Measurements from ENCODE around the gene ATP2A1.
"Not testable (repeated sequence)": the region's sequence is repeated elsewhere in the genome, so short reads cannot be mapped to it uniquely, and the experiment has no call there.

The ATP2A1 gene

DNA sequence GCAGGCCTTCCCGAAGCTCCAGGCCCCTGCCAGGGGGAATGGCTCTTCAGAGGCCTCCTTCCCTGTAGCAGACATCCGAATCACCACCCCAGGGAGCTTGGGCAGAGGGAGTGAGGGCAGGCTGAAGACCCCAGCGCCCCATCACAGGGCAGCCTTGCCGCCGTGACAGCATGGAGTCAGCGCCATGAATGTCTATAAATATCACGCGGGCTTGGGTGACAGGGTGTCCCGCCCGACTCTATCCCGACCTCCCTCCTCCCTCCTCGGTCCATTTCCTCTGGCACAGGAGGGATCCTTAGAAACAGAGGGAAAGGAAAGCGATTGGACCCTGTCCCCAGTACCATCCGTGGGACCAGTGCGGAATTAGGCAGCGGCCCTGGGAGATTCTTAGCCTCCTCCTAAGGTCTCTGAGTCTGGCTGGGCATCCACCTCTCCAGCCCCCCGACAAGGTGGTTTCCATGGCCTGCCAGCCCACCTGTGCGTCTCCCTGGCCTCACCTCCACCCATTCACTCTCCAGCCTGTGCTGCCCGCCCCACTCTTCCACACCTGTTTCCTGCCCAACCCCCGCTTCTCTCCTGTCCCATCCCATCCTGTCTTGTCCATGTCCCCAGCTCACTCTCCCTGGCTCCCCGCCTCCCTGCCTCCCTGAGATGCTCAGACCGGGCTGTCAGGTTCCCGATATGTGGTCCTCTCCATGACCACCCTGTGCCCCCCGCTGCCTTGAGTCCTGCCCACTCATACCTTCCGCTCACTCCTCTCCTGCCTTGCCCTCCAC, 5.1 kb downstream of the ATP2A1 start:
- no peak for DNase-seq

DNA sequence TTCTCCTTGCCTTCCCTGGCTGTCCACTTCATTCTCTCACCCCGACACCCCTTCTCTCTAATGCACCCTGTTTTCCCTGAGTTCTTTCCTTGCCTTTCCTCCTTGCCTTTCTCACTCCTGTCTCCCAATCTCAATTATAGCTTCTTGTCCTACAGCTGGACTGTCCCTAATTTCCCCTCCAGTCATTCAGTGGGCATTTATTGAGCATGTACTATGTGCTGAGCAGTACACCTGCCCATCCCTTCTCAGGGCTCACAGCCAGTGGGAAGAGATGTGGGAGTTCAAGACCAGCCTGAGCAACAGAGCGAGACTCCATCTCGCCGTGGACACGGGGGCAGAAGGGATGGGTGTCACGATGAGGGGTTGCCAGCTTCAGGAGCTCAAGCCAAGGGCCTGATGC, 5.8 kb downstream of the ATP2A1 start:
- DNase-seq = no peak

DNA sequence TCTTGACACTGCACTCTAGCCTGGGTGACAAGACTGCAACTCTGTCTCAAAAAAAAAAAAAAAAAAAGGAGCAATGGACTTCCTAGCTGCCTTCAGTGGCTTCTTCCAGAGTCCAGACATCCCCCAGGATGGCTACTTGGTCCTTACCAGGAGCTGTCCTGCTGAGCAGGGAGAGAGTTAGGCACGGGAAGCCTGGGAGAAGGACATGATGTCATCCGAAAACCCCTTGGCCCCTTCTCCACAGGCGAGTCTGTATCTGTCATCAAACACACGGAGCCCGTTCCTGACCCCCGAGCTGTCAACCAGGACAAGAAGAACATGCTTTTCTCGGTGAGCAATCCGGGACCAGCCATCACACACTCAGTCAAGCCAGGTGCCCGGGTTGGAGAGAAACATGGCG, 8.7 kb downstream of the ATP2A1 start:
- no peak for DNase-seq

DNA sequence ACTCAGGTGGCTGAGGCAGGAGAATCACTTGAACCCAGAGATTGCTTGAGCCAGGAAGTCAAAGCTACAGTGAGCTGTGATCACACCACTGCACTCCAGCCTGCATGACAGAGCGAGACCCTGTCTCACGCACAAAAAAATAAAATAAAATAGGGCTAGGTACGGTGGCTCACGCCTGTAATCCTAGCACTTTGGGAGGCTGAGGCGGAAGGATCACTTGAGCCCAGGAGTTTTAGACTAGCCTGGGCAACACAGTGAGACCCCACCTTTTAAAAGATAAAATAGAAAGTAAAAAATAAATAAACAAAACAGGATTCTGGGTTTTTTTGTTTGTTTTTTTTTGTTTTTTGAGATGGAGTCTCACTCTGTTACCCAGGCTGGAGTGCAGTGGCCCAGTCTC, 12.1 kb downstream of the ATP2A1 start:
- DNase-seq = not testable (repeated sequence)

DNA sequence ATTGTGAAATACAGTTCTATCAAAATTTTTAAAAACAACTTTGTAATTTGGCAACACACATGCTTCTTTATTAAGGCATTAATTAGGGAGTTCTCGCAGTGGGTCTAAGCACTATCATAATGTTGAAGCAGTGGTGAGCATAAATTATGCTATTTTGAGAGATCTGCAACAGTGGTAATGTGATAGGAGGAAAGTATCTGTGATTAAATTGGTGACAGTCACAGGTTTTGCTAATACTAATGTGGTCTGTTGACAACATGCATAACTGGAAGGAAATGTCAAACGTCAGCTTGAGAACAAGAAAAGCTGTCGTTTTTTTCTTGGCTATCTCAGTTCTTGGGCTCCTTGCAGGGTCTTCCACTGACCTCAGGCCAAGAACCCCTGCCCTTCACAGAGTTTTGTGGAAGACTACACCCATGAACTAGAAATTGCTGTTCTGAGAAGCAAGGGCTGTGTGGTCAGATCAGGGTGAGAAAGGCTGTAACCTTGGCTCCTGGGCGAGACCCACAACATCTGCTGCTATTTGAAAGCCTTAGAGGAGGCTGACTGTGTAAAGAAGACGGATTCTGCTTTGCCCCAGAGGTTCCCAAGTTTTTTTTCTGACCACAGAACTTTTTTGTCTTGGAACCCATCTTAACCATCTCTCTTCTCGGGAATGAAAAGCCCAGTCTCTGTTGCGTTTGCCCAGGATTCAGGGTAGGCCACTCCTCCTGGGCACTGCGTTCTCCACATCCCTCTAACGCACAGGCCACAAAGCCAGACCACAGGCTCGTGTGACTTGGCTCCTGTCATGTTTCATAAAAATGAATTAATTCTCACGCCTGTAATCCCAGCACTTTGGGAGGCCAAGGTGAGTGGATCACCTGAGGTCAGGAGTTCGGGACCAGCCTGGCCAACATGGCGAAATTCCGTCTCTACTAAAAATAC, 13.9 kb downstream of the ATP2A1 start:
- DNase-seq = no peak

DNA sequence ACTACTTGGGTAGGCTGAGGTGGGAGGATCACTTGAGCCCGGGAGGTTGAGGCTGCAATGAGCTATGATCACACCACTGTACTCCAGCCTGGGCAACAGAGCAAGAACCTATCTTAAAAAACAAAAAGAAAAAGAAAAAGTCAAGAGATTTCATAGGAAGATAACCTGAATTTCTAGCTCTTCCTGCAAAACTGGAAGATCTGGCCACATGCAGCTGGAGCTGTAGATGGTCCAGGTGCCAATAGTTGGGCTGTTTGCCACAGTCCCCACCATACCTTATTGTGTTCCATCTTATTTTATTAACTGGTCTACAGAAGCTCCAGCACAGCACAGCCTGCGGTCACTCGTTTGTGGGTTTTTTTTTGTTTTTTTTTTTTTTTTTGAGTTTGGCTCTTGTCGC, 15.0 kb downstream of the ATP2A1 start:
- DNase-seq = no peak

DNA sequence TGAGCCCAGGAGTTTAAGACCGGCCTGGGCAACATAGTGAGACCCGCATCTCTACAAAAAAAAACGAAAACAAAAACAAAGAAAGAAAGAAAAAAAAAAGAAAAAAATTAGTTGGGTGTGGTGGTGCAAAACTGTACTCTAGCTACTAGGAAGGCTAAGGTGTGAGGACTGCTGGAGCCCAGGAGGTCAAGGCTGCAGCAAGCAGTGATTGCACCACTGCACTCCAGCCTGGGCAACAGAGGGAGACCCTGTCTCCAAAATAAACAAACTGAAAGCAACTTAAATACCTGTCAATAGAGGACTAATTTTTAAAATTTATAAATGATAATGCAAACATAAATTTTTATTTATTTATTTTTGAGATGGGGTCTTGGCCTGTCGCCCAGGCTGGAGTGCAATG, 17.3 kb downstream of the ATP2A1 start:
- no peak for DNase-seq

DNA sequence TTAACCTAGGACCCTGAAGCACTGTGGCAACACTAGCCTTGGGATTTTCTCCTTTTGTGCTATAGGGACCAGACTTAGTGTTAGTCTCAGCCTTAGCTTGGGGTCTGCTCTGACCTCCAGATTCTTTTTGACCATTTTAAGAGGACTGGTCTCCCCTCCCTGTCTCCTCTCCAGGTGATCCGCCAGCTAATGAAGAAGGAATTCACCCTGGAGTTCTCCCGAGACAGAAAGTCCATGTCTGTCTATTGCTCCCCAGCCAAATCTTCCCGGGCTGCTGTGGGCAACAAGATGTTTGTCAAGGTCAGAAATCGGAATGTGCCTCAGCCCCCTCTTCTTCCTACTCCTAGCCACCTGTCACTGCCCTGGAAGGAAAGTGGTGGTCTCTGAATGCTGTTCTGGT, 19.5 kb downstream of the ATP2A1 start:
- no peak for DNase-seq

DNA sequence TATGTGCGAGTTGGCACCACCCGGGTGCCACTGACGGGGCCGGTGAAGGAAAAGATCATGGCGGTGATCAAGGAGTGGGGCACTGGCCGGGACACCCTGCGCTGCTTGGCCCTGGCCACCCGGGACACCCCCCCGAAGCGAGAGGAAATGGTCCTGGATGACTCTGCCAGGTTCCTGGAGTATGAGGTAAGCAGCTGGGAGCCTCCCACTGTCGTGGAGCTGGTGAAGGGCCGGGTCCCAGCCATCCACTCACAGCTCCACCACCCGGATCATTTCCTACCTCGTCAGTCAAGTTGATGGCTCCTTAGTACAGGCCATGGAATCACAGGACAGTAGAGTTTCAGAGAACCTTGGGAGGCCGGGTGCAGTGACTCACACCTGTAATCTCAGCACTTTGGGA, 20.0 kb downstream of the ATP2A1 start:
- no peak for DNase-seq

DNA sequence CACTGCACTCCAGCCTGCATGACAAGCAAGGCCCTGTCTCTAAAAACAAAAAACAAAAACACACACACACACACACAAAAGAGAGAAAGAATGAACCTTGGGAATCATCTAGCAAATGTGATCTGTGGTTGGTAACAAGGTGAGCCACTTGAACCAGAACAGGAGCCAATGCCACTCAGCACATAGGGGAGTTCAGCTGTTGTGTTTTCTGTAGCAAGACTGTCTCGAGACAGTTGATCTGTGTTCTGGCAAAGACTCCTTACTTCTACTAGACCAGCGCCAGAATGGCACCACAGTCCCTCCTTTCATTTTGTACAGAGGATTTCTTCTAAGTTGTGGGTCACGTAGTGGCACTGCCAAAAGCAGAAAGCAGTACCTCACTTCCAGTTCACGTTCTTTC, 20.7 kb downstream of the ATP2A1 start:
- DNase-seq = no peak

DNA sequence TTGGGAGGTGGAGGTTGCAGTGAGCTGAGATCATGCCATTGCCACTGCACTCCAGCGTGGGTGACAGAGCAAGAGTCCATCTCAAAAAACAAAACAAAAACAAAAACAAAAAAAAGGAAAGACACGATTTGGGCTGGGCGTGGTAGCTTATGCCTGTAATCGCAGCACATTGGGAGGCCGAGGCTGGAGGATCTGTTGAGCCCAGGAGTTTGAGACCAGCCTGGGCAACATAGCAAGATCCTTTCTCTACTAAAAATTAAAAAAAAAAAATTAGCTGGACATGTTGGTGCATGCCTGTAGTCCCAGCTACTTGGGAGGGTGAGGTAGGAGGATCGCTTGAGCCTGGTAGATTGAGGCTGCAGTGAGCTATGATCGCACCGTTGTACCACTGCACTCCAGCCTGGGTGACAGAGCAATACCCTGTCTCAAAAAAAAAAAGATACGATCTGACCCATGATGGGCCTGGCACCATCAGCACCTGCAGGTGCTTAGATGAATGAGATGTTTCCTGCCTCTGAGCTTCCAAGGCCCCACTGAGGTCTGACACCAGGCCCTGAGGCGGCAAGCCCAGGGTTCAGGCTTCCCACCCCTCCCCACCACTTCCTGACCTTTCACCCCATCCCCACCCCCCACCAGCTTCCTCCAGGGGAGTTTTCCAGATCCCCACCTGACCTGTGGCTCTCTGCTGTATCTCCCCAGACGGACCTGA, 21.7 kb downstream of the ATP2A1 start:
- DNase-seq = no peak

DNA sequence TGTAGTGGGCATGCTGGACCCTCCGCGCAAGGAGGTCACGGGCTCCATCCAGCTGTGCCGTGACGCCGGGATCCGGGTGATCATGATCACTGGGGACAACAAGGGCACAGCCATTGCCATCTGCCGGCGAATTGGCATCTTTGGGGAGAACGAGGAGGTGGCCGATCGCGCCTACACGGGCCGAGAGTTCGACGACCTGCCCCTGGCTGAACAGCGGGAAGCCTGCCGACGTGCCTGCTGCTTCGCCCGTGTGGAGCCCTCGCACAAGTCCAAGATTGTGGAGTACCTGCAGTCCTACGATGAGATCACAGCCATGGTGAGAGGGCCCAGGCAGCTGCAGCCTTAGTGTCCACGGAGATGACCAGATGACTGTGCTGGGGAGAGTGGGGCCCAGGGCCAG, 22.3 kb downstream of the ATP2A1 start:
- no peak for DNase-seq

DNA sequence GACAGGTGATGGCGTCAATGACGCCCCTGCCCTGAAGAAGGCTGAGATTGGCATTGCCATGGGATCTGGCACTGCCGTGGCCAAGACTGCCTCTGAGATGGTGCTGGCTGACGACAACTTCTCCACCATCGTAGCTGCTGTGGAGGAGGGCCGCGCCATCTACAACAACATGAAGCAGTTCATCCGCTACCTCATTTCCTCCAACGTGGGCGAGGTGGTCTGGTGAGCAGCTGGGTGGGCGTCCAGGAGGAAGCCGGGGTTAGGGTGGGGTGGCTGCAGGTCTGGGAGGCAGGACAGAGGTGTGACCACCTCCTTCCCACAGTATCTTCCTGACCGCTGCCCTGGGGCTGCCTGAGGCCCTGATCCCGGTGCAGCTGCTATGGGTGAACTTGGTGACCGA, 23.6 kb downstream of the ATP2A1 start:
- no peak for DNase-seq

DNA sequence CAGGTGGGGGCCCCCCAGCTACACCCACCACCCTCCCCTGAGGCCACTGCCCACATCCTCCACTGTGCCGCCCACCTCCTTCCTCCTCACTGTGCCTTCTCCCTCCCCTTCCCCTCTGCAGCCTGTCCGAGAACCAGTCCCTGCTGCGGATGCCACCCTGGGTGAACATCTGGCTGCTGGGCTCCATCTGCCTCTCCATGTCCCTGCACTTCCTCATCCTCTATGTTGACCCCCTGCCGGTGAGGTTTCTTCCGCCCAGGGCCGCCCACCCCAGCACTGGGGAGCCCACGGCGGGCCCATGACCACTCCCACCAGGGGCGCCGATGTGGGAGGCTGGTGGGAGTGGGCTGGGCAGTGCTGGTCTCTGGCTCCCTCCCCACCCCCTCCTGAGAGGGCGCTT, 24.6 kb downstream of the ATP2A1 start:
- DNase-seq = no peak

DNA sequence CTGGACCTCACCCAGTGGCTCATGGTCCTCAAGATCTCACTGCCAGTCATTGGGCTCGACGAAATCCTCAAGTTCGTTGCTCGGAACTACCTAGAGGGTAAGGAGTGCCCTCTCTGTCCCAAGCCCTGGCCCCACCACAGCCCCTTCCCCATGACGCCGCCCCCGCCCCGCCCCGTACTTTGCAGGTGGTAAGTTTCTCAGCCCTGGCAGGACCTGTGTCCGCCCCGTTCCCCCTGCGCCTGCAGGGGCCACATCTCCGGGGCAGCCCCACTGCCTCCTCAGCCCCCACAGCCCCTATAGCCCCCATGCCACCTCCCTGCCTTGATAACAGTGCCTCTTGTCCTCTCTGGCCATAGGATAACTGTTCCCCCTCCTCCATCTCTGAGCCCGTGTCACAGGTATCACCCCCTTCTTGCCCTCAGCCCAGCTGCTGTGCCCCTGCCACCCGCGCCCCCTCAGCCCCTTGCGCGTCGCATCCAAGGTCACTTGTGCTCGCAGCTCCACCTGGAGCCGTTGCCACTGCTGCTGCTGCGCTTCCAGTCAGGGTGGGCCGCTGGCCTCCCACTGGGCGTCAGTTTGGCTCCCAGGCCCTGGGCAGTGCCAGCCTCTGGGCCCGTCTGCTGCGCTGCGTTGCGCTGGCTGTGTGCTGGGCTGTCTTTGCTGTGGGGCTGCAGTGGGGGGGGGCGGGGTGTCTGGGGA, 25.2 kb downstream of the ATP2A1 start:
- no peak for DNase-seq

DNA sequence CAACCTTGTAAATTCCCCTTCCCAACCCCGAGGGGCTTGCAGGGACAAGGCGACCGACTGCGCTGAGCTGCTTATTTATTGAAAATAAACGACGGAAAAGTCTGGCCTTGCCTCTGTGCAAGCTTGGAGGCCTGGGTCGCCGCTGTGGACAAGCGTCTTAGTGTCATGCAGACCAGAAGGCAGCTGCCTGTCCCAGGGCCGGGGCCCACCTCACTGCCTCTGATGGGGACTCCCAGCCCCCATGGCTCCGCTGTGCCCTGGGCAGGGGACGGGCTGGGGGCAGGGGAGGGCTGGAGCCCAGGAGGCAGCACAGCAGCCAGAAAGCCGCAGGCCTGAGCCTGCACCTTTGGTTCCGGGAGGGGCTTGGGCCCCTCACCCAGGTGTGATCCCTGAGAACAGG, 26.1 kb downstream of the ATP2A1 start:
- DNase-seq = no peak

DNA sequence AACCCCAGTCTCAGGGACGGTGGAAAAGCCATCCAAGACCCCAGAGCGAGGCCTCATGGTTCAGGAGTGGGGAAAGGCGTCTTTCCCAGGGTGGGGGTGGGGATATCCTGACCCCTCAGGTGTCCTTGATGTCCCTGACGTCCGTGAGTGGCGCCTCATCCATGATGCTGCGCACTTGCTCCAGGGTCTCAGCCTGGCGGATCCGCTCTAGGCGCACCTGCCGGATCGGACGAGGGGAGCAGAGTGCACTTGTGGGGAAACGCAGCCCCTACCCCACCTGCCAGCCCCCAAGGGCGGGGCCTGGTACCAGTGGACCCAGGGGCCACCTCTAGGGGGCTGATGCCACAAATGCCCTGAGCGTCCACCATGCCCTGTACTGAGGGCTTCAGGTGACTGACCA, 26.5 kb downstream of the ATP2A1 start:
- DNase-seq = no peak

DNA sequence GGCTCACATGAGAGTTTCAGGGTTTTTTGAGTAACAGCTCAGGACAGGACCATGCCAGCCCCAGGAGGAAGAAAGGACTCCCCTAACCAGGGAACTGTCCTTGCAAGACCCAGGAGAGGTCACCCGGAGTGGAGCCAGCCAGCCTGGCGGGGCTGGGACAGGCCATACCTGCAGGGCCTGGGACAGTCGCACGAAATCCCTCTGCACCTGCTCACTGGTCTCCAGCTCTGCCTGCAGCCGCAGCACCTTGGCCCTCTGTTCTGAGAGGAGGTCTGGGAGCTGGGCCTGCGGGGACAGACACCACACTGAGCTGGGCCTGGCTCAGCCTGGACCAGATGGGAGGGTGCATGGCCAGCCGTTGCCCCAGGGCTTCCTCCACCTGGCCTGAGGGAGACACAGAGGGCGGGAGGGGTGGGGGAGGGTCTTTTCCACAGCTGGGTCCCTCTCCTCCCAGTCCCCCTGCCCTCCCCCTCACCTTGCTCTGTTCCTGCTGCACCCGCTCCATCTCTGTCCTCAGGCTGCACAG, 27.0 kb downstream of the ATP2A1 start:
- DNase-seq = no peak

DNA sequence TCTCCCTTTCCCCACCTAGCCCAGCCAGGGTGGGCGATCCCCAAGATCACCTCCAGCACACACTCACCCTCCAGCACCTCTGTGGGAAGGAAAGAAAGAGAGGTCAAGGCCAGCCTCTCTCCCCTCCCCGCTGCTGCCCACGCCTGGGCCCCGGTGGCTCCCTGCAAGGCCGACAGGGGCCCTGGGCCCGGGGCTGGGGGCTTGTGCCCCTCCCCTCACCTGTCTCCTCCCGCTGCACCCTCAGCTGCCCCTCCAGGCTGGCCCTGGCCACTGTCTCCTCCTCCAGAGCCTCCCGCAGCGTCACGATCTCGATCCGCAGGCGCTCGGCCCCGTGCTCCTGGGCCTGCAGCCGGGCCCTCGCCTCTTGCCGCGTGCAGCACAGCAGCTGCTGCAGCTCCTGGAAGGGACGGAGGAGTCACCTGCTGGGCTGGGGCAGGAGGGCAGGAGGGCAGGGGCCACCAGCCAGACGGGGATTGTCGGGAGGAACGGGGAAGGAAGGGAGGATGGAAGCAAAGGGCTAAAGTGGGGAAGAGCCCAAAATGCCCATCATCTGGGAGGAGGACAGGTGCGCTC, 27.6 kb downstream of the ATP2A1 start:
- no peak for DNase-seq

DNA sequence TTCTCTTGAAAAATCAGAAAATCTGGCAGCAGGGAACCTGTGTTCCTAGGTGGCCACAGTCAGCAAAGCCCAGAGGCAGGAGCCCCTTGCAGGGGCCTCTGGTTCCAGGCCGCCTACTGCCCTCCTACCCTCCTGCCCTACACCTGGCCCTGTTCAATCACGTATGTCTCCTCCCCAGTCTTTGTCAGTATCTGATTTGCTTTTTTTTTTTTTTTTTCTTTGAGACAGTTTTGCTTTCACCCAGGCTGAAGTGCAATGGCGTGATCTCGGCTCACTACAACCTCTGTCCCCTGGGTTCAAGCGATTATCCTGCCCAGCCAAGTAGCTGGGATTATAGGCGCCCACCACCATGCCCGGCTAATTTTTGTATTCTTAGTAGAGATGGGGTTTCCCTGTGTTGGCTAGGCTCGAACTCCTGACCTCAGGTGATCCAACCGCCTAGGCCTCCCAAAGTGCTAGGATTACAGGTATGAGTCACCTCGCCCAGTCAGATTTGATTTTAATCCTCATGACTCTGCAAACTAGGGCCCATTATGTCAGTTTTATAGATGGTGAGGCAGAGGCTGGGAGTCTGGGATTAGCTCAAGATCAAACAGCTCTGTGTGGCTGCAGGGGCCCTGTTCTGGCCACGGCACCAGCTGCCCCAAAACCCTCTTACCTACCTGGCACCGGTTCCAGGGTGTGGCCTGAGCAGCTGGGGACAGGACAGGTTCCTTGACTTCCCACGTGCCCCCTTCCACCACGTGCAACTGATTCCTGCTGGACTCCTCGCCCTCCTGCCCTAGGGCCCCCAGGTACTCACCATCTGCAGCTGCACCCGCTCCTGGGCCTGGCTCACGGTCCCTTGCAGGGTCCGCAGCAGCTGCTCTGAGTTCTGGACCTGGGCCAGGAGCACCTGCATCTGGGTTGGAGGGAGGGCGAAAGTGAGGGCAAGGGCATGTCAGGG, 32.1 kb downstream of the ATP2A1 start:
- no peak for DNase-seq

DNA sequence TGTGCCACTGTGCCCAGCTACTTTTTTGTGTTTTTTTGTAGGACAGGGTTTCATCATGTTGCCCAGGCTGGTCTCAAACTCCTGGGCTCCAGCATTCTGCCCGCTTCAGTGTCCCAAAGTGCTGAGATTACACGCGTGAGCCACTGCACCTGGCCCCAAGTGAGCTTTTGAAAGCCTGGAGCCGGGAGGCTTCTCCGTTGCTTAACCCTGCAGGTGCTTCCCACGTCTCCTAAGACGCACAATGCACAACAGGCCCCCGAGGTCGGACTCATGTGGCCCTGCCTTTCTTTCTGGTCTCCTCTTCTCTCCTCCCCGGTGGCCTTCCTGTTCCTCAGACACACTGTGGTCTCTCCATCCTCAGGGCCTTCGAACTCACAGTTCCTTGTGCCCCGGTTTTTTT, 34.3 kb downstream of the ATP2A1 start:
- DNase-seq = no peak
